GM18507 (cell line): Measurements from ENCODE around the gene EIF2AK2.

Experiments used
- DNase-seq: peaks from one replicate; pipeline ENCODE4 v3.0.0; 2011; ENCODE audit warnings: low read depth; ENCODE audit not compliant: insufficient read length; ENCODE audit errors: extremely low spot score
- FAIRE-seq: peaks from 2 replicates; lab custom pipeline; 2011; peaks lifted over from hg19 to GRCh38; lab: Jason Lieb, UNC

EIF2AK2 gene

GRCh38 chr2:37180006-37180639 lies 23.3 kb upstream of the EIF2AK2 start:
- FAIRE-seq (no peak), DNase-seq (no peak)

DNA sequence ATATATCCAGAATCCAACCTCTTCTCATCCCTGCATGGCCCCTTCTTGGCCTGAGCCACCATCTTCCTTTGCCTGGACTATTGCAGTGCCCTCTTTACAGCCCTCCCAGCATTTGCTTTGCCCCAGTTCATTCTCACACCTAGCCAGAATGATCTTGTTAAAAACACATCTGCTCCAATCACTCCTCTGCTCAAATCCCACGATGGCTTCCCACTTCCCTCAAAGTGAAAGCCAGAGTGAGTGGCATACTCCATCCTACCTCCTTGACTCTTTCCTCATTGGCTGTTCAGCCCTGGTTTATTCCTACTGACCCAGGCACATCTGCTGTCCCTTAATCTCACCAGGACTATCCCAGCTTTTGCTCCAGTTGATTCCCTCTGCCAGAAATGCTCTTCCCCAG lies 17.0 kb upstream of the EIF2AK2 start:
- FAIRE-seq, result no peak
- no peak for DNase-seq

- no peak for DNase-seq
- no peak for FAIRE-seq
Observed at GRCh38 chr2:37171624-37171950, 14.8 kb upstream of the EIF2AK2 start.

DNA sequence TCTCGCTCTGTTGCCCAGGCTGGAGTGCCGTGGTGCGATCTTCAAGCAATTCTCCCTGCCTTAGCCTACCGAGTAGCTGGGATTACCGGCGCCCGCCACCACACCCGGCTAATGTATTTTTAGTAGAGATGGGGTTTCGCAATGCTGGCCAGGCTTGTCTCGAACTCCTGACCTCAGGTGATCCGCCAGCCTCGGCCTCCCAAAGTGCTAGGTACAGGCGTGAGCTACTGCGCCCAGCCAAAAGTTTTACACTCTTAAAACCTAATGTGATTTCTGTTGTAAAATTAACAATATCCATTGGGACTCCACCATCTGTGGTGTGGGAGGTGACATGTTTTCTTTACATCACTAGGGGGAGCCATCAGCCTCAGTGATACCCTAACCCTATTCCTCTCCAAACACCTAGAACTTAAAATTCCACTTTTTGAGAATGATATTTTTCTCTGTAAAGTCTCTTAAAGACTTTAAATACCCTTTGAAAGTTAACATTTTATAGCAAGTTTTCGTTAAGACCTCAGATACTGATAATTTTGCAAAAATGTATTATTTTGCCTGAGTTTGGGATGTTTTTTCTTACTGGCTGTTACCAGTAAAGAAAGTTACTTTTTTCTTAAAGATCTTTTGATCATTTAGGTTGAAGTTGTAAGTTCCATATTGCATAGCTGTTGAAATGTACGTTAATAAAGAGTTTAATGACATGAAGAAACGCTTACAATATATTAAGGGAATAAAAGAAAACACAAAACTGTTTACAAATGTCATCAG lies 11.6 kb upstream of the EIF2AK2 start:
- FAIRE-seq (peak; percentile 76), DNase-seq (no peak)

GRCh38 chr2:37167636-37168180 lies 10.9 kb upstream of the EIF2AK2 start:
- FAIRE-seq, result no peak
- no peak for DNase-seq

- no peak for DNase-seq
- FAIRE-seq, result no peak
Observed at GRCh38 chr2:37164757-37165156, 8.0 kb upstream of the EIF2AK2 start.

GRCh38 chr2:37156071-37156856 lies 516 bp downstream of the EIF2AK2 start:
- FAIRE-seq, result no peak
- DNase-seq, result no peak

GRCh38 chr2:37154785-37155184 lies 2.0 kb downstream of the EIF2AK2 start:
- DNase-seq, result no peak
- no peak for FAIRE-seq

- FAIRE-seq (no peak), DNase-seq (no peak)
Observed at GRCh38 chr2:37153224-37153623, 3.6 kb downstream of the EIF2AK2 start.

GRCh38 chr2:37149626-37150322 lies 7.0 kb downstream of the EIF2AK2 start:
- DNase-seq, result no peak
- peak; percentile 15 for FAIRE-seq

DNA sequence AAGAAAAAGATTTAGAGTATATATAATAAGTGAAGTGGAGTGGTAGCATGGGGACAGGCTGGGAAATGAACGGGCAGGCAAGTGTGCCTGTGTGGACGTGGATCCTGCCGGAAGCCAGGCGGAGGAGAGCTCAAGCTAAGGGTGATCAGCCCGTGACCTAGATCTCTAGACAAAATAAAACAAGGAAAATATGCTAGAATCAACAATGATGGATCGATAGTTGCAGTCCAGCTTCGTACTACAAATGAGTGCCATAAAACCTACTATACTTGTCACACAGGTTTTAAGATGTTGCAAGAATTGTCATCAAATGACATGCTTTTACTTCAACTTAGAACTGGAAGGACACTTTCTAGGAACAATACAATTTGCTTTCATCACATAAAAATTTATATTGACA lies 8.5 kb downstream of the EIF2AK2 start:
- FAIRE-seq (no peak), DNase-seq (no peak)

DNA sequence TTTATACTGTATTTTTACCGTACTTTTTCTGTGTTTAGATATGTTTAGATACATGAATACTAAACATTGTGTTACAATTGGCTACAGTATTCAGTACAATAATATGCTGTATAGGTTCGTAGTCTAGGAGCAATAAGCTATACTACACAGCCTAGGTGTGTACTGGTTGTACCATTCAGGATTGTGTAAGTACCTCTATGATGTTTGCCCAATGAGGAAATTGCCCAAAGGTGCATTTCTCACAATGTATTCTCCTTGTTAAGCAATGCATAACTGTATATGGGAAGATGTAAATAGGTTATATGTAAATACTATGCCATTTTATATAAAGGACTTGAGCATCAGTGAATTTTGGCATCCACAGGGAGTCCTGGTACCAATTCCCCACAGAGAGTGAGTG lies 10.7 kb downstream of the EIF2AK2 start:
- FAIRE-seq (no peak), DNase-seq (no peak)

DNA sequence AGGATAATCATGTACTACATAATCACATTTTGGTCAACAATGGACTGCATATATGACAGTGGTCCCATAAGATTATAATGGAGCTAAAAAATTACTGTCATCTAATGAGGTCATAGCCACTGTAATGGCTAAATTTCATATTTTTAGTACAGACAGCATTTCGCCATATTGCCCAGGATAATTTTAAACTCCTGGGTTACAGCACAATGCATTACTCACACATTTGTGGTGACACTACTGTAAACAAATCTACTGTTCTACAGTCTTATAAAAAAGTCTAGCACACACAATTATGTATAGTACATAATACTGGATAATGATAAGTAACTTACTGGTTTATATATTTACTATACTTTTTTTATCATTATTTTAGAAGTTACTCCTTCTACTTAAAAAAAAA lies 12.8 kb downstream of the EIF2AK2 start:
- FAIRE-seq (no peak), DNase-seq (no peak)

DNA sequence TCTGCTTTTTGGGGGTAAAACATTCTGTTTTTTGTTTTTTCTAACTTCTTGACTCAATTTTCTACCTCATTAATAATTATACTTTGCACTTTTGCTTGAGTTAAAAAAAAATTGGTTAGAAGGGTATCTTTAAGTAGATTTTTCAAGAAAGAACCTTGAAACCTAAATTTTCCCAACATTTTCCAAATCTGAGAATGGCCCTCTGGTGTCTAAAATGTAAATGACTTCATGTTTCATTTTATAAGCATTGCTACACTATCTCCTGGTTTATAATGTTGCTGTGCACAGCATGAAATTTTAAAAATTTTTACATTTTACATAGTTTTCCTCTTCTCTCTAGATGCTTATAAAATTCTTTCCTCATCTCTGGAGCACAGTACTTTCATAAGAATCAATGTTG lies 14.2 kb downstream of the EIF2AK2 start:
- FAIRE-seq, result no peak
- DNase-seq, result no peak

GRCh38 chr2:37132914-37133313 lies 23.9 kb downstream of the EIF2AK2 start:
- FAIRE-seq (no peak), DNase-seq (no peak)

GRCh38 chr2:37125416-37125815 lies 31.4 kb downstream of the EIF2AK2 start:
- DNase-seq (no peak), FAIRE-seq (no peak)

DNA sequence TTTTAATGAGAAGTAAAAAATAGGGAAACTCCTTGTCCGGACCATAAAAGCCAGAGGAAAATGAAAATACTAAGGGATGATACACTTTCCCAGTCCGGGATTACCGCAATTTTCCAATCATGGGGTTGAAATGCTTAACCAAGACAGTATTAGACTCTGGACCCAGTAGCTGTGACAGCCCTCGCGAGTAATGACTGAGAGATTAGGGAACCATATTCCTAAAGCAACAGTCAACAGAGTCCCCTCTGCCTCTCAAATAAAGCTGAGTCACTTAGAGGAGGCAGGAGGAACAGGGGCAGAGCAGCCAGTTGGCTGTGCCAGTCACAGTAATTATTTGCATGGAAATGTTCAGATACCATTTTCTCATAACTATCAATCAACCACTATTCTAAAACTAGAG lies 37.6 kb downstream of the EIF2AK2 start:
- no peak for FAIRE-seq
- DNase-seq, result no peak

DNA sequence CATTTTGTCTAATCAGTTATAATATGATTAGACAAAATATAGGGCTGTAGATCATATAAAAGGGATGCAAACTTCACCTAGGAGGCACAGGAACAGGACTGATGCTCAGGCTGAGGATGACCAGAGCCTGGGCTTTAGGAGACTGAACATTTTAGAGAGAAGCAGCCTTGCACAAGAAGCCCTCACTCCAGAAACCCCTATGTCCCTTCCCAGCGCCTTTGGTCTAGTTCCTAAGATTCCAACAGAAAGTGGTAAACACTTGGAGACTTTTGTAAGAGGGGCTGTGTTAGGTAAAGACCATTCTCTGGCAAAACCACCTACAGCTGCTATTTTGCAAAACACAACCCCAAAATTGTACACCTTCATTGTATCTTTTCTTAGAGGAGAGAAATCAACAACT lies 39.2 kb downstream of the EIF2AK2 start:
- no peak for DNase-seq
- no peak for FAIRE-seq

DNA sequence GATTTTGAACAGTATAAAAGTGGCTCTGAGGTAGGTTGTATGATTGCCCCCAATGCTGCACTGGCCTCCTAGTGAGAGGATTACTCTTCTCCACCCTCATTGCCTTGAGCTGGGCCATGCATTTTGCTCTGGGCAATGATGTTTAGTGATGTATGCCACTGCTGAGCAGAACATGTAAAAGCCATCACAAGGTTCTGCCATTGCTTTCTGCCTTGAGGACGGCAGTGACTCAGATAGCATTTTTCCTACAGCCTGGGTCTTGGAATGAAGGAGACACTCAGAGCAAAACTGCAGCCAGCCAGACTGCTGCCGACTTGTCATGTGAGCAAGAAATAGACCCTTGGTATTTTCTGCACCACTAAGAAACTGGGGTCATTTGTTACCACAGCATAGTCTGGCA lies 44.8 kb downstream of the EIF2AK2 start:
- DNase-seq (no peak), FAIRE-seq (no peak)
